GM18505 (cell line): ENCODE measurements around the gene CSTB.
"Not testable (repeated sequence)": the region's sequence is repeated elsewhere in the genome, so short reads cannot be mapped to it uniquely, and the experiment has no call there.

Experiments
- ATAC-seq: cut with Tn5 transposase; IDR thresholded peaks from one replicate; pipeline ENCODE4 v1.9.1; 2021; ENCODE audit not compliant: unreplicated experiment
- POLR2A ChIP-seq: IDR thresholded peaks from 4 replicates; pipeline ENCODE4 v1.6.1; 2011; ENCODE audit warnings: borderline replicate concordance; ENCODE audit not compliant: insufficient read depth, insufficient read length; ENCODE audit errors: extremely low read depth

CSTB gene, protein sequence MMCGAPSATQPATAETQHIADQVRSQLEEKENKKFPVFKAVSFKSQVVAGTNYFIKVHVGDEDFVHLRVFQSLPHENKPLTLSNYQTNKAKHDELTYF

GRCh38 chr21:43775795-43776430 lies at the start of gene CSTB:
Gene CSTB, minus strand, starts transcription at chr21:43776308. Its CDS starts 39 bp downstream, at chr21:43776269.
- peak; percentile 78 for TF ChIP-seq POLR2A
- peak; percentile 68 for ATAC-seq

DNA sequence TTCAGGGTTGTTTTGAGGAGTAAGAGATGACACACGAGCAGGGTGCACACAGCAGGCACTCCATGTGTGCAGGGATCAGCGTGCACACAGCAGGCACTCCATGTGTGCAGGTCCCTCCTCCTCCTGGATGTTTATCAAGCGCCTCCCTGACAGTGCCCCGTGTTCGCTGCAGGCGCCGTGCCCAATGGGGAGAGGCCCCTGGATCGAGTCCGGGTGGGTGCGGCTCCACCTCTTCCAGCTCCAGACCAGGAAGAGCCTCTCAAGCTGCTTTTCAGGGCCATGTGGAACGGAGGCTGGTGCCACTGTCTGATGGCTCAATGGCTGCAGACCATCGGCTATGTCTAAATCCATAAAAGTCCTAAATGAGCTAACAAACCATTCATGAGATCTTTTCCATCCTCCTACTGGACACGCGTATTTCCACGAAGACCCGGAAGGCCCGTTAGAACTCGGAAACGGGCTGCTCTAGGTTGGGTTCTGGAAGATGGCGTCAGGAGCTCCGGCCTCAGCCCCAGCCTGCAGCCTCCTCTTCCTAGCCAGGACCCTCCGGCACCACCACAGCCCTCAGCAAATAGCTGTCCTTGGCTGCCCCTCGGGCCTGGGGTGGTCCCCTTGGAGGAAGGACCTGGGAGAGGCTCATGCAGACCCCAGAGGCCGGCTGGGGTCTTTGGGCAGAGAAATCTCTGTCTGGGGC lies 49.3 kb upstream of the CSTB start:
- no peak for TF ChIP-seq POLR2A
- ATAC-seq: no peak

- no peak for TF ChIP-seq POLR2A
- no peak for ATAC-seq
These were observed 48.5 kb upstream of the CSTB start for GRCh38 chr21:43824333-43825241.

- not testable (repeated sequence) for ATAC-seq
These were observed 46.6 kb upstream of the CSTB start for GRCh38 chr21:43822741-43823140.

- ATAC-seq: not testable (repeated sequence)
These were observed 46.1 kb upstream of the CSTB start for GRCh38 chr21:43822166-43822565.

DNA sequence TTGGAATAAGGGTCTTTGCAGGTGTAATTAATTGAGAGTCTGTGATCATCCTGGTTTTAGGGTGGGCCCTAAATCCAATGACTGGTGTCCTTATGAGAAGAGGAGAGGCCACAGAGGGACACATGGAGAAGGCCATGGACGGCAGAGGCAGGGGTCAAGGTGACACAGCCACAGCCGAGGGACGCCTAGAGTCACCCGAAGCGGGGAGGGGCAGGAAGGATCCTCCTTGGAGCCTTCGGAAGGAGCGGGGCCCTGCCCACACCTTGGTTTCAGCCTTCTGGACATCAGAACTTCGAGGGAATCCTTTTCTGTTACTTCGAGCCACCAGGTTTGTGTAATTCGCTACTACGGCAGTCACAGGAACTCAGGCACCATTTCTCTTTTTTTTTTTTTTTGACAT lies 44.4 kb upstream of the CSTB start:
- TF ChIP-seq POLR2A: no peak
- no peak for ATAC-seq

- no peak for TF ChIP-seq POLR2A
- no peak for ATAC-seq
These were observed 43.6 kb upstream of the CSTB start for GRCh38 chr21:43819511-43820405.

- ATAC-seq: no peak
- no peak for TF ChIP-seq POLR2A
These were observed 42.6 kb upstream of the CSTB start for GRCh38 chr21:43818685-43819084.

GRCh38 chr21:43817157-43818086 lies 41.3 kb upstream of the CSTB start:
- no peak for TF ChIP-seq POLR2A
- no peak for ATAC-seq

- no peak for TF ChIP-seq POLR2A
- no peak for ATAC-seq
These were observed 40.5 kb upstream of the CSTB start for GRCh38 chr21:43816611-43817071.

- no peak for ATAC-seq
- TF ChIP-seq POLR2A: no peak
These were observed 39.9 kb upstream of the CSTB start for GRCh38 chr21:43815991-43816390.
